K562 treated with DMSO at 1 percent for 12 hours (cell line): ENCODE data around the gene TFEC. TPM values are rescaled to one million over a fixed set of nuclear protein-coding genes. Genes with fewer than 3 reads are reported as not detected.

Experiments used
- total RNA-seq: library from RNA; unstranded; fragments of 300-600 nt; gene quantifications from 2 replicates; pipeline ENCODE4 v1.2.3, GENCODE V29; 2022; ENCODE audit not compliant: insufficient read depth

TFEC gene
- total RNA-seq = not detected in 2 replicates

GRCh38 chr7:116030651-116031276 lies at the start of gene TFEC:
Gene TFEC, minus strand, starts transcription at chr7:116030763. Its CDS starts 46,322 bp downstream, at chr7:115984441.

Other genes starting within 250 kb of the TFEC start
- gene TES, start 179.8 kb upstream of the TFEC start, total RNA-seq = 50.2 and 89.0 TPM in 2 replicates